DMS53 treated with DMSO at 0.1 percent for 48 hours (cell line): ENCODE results near the gene ZNF383.
"Not testable (repeated sequence)": the region's sequence is repeated elsewhere in the genome, so short reads cannot be mapped to it uniquely, and the experiment has no call there.

ENCODE experiments used
- DNase-seq: peaks from one replicate; lab custom pipeline; 2025; ENCODE audit not compliant: unreplicated experiment; lab: John Stamatoyannopoulos, UW

Gene ZNF383

GRCh38 chr19:37217775-37218591 is at the start of gene ZNF383:
Gene ZNF383 (plus strand): TSS chr19:37218214. CDS start chr19:37230454, 12,240 bp downstream.
- DNase-seq, result peak; percentile 96

GRCh38 chr19:37172368-37173366 is 45.3 kb upstream of the ZNF383 start, which contains the start of gene ZNF585A:
Gene ZNF585A (minus strand): TSS chr19:37172695. CDS start chr19:37169910, 2,785 bp downstream.
- DNase-seq, result peak; percentile 99

GRCh38 chr19:37186071-37186470 is 31.9 kb upstream of the ZNF383 start:
- DNase-seq, result not testable (repeated sequence)

- not testable (repeated sequence) for DNase-seq
These were observed 22.8 kb upstream of the ZNF383 start for GRCh38 chr19:37195248-37195647.

GRCh38 chr19:37197115-37197514 is 20.9 kb upstream of the ZNF383 start:
- not testable (repeated sequence) for DNase-seq

- no peak for DNase-seq
These were observed 20.2 kb upstream of the ZNF383 start for GRCh38 chr19:37197768-37198167.

- DNase-seq, result no peak
These were observed 587 bp upstream of the ZNF383 start for GRCh38 chr19:37217480-37217774.

GRCh38 chr19:37218592-37218935 is 550 bp downstream of the ZNF383 start:
- DNase-seq, result no peak

GRCh38 chr19:37220383-37220782 is 2.4 kb downstream of the ZNF383 start:
- DNase-seq, result no peak

- DNase-seq, result no peak
These were observed 3.1 kb downstream of the ZNF383 start for GRCh38 chr19:37221136-37221535.

- no peak for DNase-seq
These were observed 8.2 kb downstream of the ZNF383 start for GRCh38 chr19:37226248-37226647.

- DNase-seq, result peak; percentile 32
These were observed 10.0 kb downstream of the ZNF383 start for GRCh38 chr19:37227996-37228395.

GRCh38 chr19:37243206-37243632 is 25.2 kb downstream of the ZNF383 start:
- DNase-seq, result no peak

- peak; percentile 99 for DNase-seq
These were observed 33.6 kb downstream of the ZNF383 start for GRCh38 chr19:37251308-37252229.

- DNase-seq, result not testable (repeated sequence)
These were observed 45.0 kb downstream of the ZNF383 start for GRCh38 chr19:37263028-37263427.

- not testable (repeated sequence) for DNase-seq
These were observed 49.0 kb downstream of the ZNF383 start for GRCh38 chr19:37267005-37267404.

- not testable (repeated sequence) for DNase-seq
These were observed 49.7 kb downstream of the ZNF383 start for GRCh38 chr19:37267755-37268154.

- DNase-seq, result not testable (repeated sequence)
These were observed 62.6 kb downstream of the ZNF383 start for GRCh38 chr19:37280656-37281055.

GRCh38 chr19:37284020-37284419 is 66.0 kb downstream of the ZNF383 start:
- not testable (repeated sequence) for DNase-seq

GRCh38 chr19:37289229-37289628 is 71.2 kb downstream of the ZNF383 start:
- DNase-seq, result not testable (repeated sequence)
